RPMI8226 (cell line): Measurements from ENCODE around the gene SRD5A3.
"Not testable (repeated sequence)": the region's sequence is repeated elsewhere in the genome, so short reads cannot be mapped to it uniquely, and the experiment has no call there.

Experiments
- DNase-seq: peaks from one replicate; pipeline ENCODE4 v3.0.0-alpha.2; 2015

The SRD5A3 gene

DNA sequence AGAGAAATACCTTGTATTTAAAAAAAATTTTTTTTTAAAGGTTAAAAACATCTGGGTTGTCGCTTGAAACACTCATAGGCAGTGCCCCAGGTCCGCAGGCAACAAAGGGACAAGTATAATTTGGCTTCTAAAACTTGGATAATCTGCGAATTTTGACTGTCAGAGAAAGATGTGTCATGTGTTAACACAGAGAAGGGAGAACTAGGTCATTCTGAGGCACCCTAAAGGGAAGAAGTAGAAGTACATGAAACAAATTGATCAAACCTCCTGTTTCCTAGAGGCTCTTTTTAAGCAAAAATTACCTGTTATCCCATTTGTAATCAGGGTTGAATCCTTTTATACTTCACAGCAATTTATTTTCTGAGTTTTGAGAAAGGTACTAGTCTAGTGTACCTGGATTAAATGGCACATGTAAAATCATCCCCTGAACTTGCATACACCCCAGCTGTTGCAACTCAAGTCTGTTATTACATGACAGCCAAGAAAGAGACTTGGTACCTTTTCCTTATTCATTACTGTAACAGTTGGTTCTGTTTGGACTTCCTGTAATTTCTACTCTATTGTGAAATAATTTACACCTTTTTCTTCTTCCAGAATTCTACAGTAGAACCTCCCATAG is 1.7 kb downstream of the SRD5A3 start:
- no peak for DNase-seq

GRCh38 chr4:55348466-55348865 is 2.4 kb downstream of the SRD5A3 start:
- DNase-seq = no peak

DNA sequence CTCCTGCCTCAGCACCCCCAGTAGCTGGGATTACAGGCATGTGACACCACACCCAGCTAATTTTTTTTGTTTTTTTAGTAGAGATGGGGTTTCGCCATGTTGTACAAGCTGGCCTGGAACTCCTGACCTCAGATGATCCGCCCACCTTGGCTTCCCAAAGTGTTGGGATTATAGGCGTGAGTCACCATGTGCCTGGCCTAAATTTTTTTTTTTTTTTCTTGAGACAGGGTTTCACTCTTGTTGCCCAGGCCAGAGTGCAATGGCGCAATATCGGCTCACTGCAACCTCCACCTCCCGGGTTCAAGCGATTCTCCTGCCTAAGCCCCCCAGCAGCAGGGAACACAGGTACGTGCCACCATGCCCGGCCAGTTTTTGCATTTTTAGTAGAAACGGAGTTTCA is 4.8 kb downstream of the SRD5A3 start:
- not testable (repeated sequence) for DNase-seq

- no peak for DNase-seq
Measured at GRCh38 chr4:55351824-55352223, 5.8 kb downstream of the SRD5A3 start.

GRCh38 chr4:55352726-55353125 is 6.7 kb downstream of the SRD5A3 start:
- DNase-seq = no peak

- DNase-seq = not testable (repeated sequence)
Measured at GRCh38 chr4:55353228-55353747, 7.2 kb downstream of the SRD5A3 start.

DNA sequence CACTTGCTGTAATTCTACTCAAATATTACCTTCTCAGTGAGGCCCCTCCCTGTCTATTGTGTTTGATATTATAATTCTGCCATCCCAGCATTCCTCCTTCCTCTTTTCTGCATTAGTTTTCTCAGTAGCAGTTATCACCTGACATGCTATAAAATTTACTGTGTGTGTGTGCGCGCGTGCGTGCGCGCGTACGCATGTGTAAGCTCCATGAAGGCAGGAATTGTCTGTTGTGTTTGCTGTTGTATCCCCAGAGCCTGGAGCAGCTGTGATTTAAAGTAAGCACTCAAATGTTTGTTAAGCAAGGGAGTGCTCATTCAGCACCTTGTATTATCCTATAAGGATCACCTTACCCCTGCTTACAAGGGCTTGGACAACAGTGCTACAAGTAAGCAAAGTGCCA is 8.6 kb downstream of the SRD5A3 start:
- DNase-seq = no peak

DNA sequence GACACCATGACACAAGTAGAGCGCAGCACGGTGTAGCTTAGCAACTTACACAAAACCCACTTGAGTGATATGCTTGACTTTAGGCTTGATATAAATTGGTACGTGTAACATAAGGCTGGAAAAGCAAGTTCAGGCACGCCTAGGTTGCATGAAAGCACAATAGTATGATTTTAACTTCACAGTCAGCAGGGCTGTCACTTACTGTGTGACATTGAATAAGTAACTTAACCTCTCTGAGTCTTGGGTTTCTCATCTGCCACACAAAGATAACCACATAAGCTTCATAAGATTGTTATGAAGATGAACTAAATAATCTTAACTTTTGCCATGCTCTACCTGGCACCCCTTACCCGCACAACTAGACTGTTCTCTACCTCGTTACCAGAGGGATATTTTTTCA is 9.5 kb downstream of the SRD5A3 start:
- DNase-seq = no peak

GRCh38 chr4:55356991-55357461 is 11.0 kb downstream of the SRD5A3 start:
- DNase-seq = no peak

- no peak for DNase-seq
Measured at GRCh38 chr4:55358246-55358645, 12.2 kb downstream of the SRD5A3 start.

DNA sequence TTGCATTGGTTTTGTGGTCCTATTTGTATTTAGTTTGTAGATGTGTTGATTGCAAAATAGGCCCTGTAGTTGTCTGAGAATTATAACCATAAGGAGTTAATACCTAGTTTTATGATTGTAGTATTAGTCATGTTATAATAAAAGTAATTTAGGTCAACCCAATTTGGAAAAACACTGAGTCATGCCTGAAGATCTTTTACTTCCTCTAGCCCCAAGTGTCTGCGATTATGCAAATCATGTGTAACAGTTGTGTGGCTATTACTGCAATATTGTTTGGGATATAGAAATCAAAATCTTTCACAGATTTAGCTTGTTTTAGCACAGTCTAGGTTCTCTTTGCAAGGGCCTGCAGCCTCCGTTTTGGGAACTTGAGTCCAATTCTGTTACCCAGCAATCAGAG is 12.6 kb downstream of the SRD5A3 start:
- DNase-seq = no peak

GRCh38 chr4:55359397-55359916 is 13.4 kb downstream of the SRD5A3 start:
- no peak for DNase-seq

- DNase-seq = not testable (repeated sequence)
Measured at GRCh38 chr4:55362938-55363337, 16.9 kb downstream of the SRD5A3 start.

DNA sequence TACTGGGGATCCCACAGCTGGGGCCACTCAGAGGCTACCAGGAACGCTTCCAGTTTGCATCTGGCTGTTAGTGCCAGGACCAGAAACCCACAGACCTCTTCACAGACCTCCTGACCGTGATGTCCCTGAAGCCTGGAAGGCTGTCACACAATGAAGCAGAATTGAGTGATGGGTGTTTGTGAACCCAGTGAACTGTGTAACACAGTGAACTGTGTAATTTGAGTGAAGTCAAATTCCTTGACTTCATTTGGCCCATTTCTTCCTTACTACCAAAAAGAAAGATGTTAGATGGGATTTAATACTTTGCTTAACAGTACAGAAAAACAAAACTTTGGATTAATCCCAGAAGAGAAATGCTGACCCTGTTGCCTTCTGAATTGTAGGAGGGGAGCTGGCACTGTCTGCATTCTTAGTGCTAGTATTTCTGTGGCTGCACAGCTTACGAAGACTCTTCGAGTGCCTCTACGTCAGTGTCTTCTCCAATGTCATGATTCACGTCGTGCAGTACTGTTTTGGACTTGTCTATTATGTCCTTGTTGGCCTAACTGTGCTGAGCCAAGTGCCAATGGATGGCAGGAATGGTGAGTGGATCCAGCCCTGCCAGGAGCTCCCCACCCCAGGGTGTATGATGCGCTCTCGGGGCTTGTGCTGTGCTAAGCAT is 17.8 kb downstream of the SRD5A3 start:
- no peak for DNase-seq

- DNase-seq = no peak
Measured at GRCh38 chr4:55364691-55365344, 18.8 kb downstream of the SRD5A3 start.

DNA sequence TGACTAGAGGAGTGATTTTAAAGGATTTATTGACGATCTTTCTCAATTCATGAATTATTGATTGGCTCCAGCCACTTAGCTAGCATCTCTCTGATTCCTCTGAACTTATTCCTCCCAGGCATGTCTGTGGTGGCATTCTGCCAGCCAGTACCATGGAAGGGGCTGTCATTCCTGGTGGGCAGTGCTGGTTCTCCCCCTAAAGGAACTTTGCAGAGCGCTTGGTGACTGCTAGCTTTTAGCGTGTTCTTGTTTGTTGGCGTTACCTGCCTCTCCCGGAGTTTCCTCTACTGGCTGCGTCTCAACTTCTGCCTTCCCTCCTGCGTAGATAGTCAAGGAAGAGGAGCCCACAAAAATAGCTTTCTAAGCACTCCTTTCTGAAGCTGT is 19.3 kb downstream of the SRD5A3 start:
- no peak for DNase-seq

- no peak for DNase-seq
Measured at GRCh38 chr4:55366621-55367020, 20.6 kb downstream of the SRD5A3 start.

DNA sequence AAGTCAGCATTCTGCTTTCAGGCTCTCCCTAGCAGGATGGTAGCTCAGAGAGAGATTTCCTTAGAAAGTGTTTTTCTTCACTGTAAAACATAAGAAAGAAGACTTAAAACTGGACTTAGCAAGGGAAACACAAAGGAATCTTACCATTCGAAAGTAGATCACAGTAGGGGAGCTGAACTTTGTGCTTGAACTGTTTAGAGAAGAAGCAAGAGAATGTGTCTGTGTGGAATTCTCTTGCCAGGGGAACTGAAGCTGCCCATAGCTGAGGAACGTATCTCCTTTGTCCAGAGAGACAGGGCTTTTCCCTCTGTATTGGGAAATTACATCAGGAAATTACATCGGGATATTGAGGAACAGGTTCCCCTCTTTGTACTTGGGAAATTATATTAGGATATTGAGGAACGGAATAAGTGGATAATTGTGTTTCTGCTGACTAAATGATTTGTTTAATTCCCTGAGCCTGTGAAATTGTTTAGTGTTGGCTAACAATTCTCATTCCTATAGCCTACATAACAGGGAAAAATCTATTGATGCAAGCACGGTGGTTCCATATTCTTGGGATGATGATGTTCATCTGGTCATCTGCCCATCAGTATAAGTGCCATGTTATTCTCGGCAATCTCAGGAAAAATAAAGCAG is 21.2 kb downstream of the SRD5A3 start:
- DNase-seq = no peak

GRCh38 chr4:55369968-55370367 is 23.9 kb downstream of the SRD5A3 start:
- no peak for DNase-seq

DNA sequence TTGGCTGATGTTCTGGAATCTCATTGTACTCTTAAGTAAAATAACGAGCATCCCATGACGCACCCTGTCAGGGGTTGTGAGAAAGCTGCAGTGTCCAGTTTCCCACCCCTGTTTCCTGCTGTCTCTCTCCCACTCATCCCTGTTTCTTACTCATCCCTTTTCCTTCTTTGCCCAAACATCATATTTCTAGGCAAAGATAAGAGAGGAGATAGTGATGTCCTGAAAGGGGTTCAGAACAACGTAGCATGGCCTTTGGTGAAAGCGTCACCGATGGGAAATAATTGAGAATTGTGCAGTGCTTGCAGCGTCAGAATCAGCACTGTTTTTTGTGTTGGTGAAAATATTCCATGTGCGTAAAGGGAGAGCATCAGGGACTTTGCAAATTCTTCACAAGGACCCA is 26.2 kb downstream of the SRD5A3 start:
- DNase-seq = no peak

DNA sequence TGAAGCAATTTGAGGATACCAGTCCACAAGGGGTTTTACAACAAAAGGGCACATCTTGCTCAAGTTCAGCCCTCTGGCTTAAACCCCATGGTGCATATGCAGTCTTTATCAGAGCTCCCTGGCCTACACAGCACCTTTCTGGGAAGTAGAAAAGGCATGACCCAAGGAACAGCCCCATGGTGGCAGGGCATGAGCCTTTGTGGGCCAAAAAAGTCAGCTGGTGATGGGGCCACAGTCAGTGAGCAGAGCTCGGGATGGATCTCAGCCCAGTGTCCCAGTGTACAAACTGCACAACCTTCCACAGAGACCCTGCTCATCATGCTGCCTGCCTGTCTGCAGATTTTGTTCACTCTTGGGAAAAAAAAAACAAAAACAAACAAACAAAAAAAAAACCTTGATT is 27.4 kb downstream of the SRD5A3 start:
- DNase-seq = no peak

- DNase-seq = no peak
Measured at GRCh38 chr4:55376698-55377097, 30.7 kb downstream of the SRD5A3 start.
